ENCODE measurements around the gene OTOL1.

- TF ChIP-seq, protein P1, sequence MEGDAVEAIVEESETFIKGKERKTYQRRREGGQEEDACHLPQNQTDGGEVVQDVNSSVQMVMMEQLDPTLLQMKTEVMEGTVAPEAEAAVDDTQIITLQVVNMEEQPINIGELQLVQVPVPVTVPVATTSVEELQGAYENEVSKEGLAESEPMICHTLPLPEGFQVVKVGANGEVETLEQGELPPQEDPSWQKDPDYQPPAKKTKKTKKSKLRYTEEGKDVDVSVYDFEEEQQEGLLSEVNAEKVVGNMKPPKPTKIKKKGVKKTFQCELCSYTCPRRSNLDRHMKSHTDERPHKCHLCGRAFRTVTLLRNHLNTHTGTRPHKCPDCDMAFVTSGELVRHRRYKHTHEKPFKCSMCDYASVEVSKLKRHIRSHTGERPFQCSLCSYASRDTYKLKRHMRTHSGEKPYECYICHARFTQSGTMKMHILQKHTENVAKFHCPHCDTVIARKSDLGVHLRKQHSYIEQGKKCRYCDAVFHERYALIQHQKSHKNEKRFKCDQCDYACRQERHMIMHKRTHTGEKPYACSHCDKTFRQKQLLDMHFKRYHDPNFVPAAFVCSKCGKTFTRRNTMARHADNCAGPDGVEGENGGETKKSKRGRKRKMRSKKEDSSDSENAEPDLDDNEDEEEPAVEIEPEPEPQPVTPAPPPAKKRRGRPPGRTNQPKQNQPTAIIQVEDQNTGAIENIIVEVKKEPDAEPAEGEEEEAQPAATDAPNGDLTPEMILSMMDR (IDR thresholded peaks at IDR 0.05): no peak
- no peak for TF ChIP-seq POLR2A (IDR thresholded peaks at IDR 0.05)
Observed at GRCh38 chr3:161452179-161452578, 44.4 kb upstream of the OTOL1 start.
